Measurements from ENCODE around the gene CLDN10. TPM values are rescaled to one million over a fixed set of nuclear protein-coding genes. Genes with fewer than 3 reads are reported as not detected.
A peak's percentile ranks its signal among the peaks of the same experiment; 100 is the strongest.

The CLDN10 gene
- total and polyA plus RNA-seq, 2 of the 8 experiments (the other 6 are each of a cell fraction or from before 2014, with no cell fraction given), result 41.2 to 43.6 TPM

DNA sequence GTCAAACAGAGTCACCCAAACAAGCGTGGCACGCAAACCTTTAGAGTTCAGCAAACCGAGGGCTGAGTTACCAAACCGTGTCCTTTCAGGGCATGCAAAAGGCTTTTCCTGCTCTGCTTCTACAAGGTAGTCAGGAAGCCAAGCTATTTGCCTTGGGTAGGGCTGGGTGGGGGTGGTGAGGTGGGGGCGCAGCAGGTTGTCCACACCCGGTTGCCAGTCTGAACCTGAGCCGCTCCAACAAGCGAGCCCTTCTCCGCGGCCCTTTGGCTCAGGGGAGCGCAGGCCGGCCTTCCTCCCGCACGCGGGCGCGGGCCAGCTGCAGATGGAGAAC lies 347 bp upstream of the CLDN10 start:
- H3K56ac ChIP-seq (replicated peaks; ENCODE audit: insufficient read length, low read depth, low read length), result no peak overlapping the region
- no peak overlapping the region; the same call in 1 of the 2 replicates for H2BK15ac ChIP-seq (ENCODE audit: low read length)
- H2BK20ac ChIP-seq (ENCODE audit: low read length), result peak overlapping the region; percentile 14; the same call in 1 of the 2 replicates
- peak overlapping the region; percentile 84 for H2BK120ac ChIP-seq (replicated peaks; ENCODE audit: low read depth, low read length)
- no peak overlapping the region for H3K23ac ChIP-seq (ENCODE audit: insufficient read length)
- no peak overlapping the region for H3K27ac ChIP-seq (ENCODE audit: low read depth, low read length)
- no peaks in the 10 kb centered on the region; the same call in 1 of the 2 replicates for H3K79me1 ChIP-seq (ENCODE audit: low read depth, low read length)
- peak overlapping the region; percentile 56 to 97 for H3K4me2 ChIP-seq (ENCODE audit: insufficient read depth in 1 of 2, low read depth in 2 of 2, low read length in 2 of 2)
- CTCF ChIA-PET (ENCODE audit: partially characterized antibody), result interaction anchor here (0.6 to 1.9 kb wide), 8 partner anchors 10 to 255 kb away, joined by 3 to 11 read pairs (median 4); no protein-coding TSS in a partner anchor
- peak overlapping the region; percentile 36 for H4K91ac ChIP-seq (replicated peaks; ENCODE audit: insufficient read length, low read length)
- no peaks in the 10 kb centered on the region for H3K9me3 ChIP-seq (ENCODE audit: insufficient read depth in 2 of 2, low read depth in 1 of 2, low read length in 1 of 2)
- WGBS, 2 experiments (ENCODE audit: extremely low coverage in 1 of 2, insufficient coverage in 1 of 2, insufficient read length in 1 of 2, insufficient replicate concordance in 2 of 2, low coverage in 1 of 2, low lambda C conversion rate in 2 of 2, missing lambda C conversion rate in 1 of 2), result 26% methylated on average over 8 of the region's 17 CpGs; no CpG with 5 or more reads in 1 of the 2 experiments
- FAIRE-seq, result no peak
- peaks cover 0 to 3% (median 1%) of the 10 kb centered on the region in 4 experiments; a peak in 5 of 7 replicates for H3K27me3 ChIP-seq (replicated peaks in 1 of 4; ENCODE audit: control insufficient read depth in 3 of 4, extremely low read depth in 1 of 4, insufficient read depth in 3 of 4, low read length in 3 of 4)
- peak overlapping the region; percentile 0; the same call in 1 of the 2 replicates for H4K8ac ChIP-seq (ENCODE audit: extremely low read depth, insufficient read depth, low read length)
- no peak overlapping the region for H2BK12ac ChIP-seq (ENCODE audit: low read depth, low read length)
- H3K79me2 ChIP-seq (ENCODE audit: control insufficient read depth in 1 of 2, insufficient read depth in 2 of 2, low read length in 2 of 2), result peaks cover 0 to 7% of the 10 kb centered on the region in 2 experiments; a peak in 1 of 4 replicates
- H3K4ac ChIP-seq (replicated peaks; ENCODE audit: insufficient read length, low read depth, low read length), result no peak overlapping the region
- no peaks in the 10 kb centered on the region for H4K20me1 ChIP-seq (replicated peaks in 1 of 2; ENCODE audit: control insufficient read depth in 1 of 2, insufficient read depth in 2 of 2, low read length in 2 of 2)
- no peak overlapping the region for H3K14ac ChIP-seq (ENCODE audit: insufficient read length)
- H2BK5ac ChIP-seq (ENCODE audit: low read depth, low read length), result no peak overlapping the region
- no peaks in the 10 kb centered on the region for H3K36me3 ChIP-seq (ENCODE audit: control insufficient read depth in 2 of 4, insufficient read depth in 4 of 4, low read length in 3 of 4)
- 0 out of 7 replicates have a peak overlapping the region, but pooled peaks of 1 of the 4 experiments have one; percentile 13 for H3K9ac ChIP-seq (replicated peaks in 1 of 4; ENCODE audit: extremely low read depth in 1 of 4, low read depth in 3 of 4, low read length in 3 of 4)
- H3K18ac ChIP-seq (ENCODE audit: extremely low read depth, low read length), result peak overlapping the region; percentile 63
- H2AK5ac ChIP-seq (ENCODE audit: low read depth, low read length), result no peak overlapping the region
- peaks cover 2 to 14% (median 3%) of the 10 kb centered on the region in 4 experiments; a peak in 5 of 7 replicates for H3K4me1 ChIP-seq (replicated peaks in 1 of 4; ENCODE audit: control insufficient read depth in 3 of 4, insufficient read depth in 4 of 4, low read length in 3 of 4)
- no peak for TF ChIP-seq SRF (IDR thresholded peaks at IDR 0.05; ENCODE audit: low read depth, low read length)
- TF ChIP-seq BCL11A (IDR thresholded peaks at IDR 0.05; ENCODE audit: low read depth in 2 of 2, low read length in 2 of 2), result no peak
- 0 out of 2 replicates have a peak, but pooled peaks have one; percentile 18 for TF ChIP-seq TCF12 (IDR thresholded peaks at IDR 0.05; ENCODE audit: low read depth, low read length)
- TF ChIP-seq NANOG (IDR thresholded peaks at IDR 0.05; ENCODE audit: insufficient read depth, low read depth, low read length, poor library complexity, severe bottlenecking), result no peak
- TF ChIP-seq CTBP2 (IDR thresholded peaks at IDR 0.05; ENCODE audit: borderline replicate concordance, insufficient read depth, insufficient read length, low read length), result no peak
- no peak for TF ChIP-seq KDM4A (IDR thresholded peaks at IDR 0.05; ENCODE audit: low read depth, low read length, severe bottlenecking)
- TF ChIP-seq TEAD4 (IDR thresholded peaks at IDR 0.05; ENCODE audit: low read depth, low read length), result no peak
- TF ChIP-seq, protein P1, sequence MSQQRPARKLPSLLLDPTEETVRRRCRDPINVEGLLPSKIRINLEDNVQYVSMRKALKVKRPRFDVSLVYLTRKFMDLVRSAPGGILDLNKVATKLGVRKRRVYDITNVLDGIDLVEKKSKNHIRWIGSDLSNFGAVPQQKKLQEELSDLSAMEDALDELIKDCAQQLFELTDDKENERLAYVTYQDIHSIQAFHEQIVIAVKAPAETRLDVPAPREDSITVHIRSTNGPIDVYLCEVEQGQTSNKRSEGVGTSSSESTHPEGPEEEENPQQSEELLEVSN (IDR thresholded peaks at IDR 0.05), result peak; percentile 76
- TF ChIP-seq POLR2A (IDR thresholded peaks at IDR 0.05; ENCODE audit: control extremely low read depth in 1 of 2, low read depth in 2 of 2, low read length in 2 of 2), result no peak
- TF ChIP-seq CREB1 (IDR thresholded peaks at IDR 0.05), result no peak
- TF ChIP-seq MAX (IDR thresholded peaks at IDR 0.05), result peak; percentile 88
- no peak overlapping the region for H4K5ac ChIP-seq (ENCODE audit: insufficient read length, low read depth, low read length)
- peak overlapping the region in 2 of 4 experiments; percentile 61 to 96; a peak in 4 of 8 replicates for H3K4me3 ChIP-seq (ENCODE audit: extremely low read depth in 1 of 4, insufficient read depth in 2 of 4, low read depth in 3 of 4, low read length in 4 of 4)
- peak overlapping the region; percentile 100 for H2AFZ ChIP-seq (ENCODE audit: low read length)
- DNase-seq (ENCODE audit: low read depth in 1 of 2, low spot score in 2 of 2), result no peak
- peaks cover 10% of the 10 kb centered on the region for H3K23me2 ChIP-seq (ENCODE audit: low read depth, low read length)
- POLR2A ChIA-PET (ENCODE audit: partially characterized antibody), result no interaction called here
